ENCODE results near the gene PKP4.
"Not testable (repeated sequence)": the region's sequence is repeated elsewhere in the genome, so short reads cannot be mapped to it uniquely, and the experiment has no call there.

The PKP4 gene

GRCh38 chr2:158473719-158474392 lies 17.1 kb downstream of the PKP4 start:
- no peak for TF ChIP-seq CTCF (conservative IDR thresholded peaks at IDR 0.05; ENCODE audit: low read depth, low read length)
- no peak overlapping the region for H3K9ac ChIP-seq
- no peak overlapping the region for H3K4me2 ChIP-seq
- H3K4me3 ChIP-seq (IDR thresholded peaks at IDR 0.05; ENCODE audit: insufficient read depth, low read depth, low read length) = no peak overlapping the region
- H4K20me1 ChIP-seq (ENCODE audit: insufficient read depth) = no peaks in the 10 kb centered on the region
- H3K4me1 ChIP-seq (ENCODE audit: low read depth, poor library complexity, severe bottlenecking) = peaks cover 4% of the 10 kb centered on the region
- H3K79me2 ChIP-seq (ENCODE audit: insufficient read depth, low read depth) = no peaks in the 10 kb centered on the region; the same call in 1 of the 2 replicates
- H3K27ac ChIP-seq = no peak overlapping the region
- H3K27me3 ChIP-seq (ENCODE audit: insufficient read depth, low read depth) = no peaks in the 10 kb centered on the region
- H3K36me3 ChIP-seq (ENCODE audit: insufficient read depth) = no peaks in the 10 kb centered on the region
- no peak overlapping the region for H2AFZ ChIP-seq (ENCODE audit: low read depth)

GRCh38 chr2:158474526-158475011 lies 17.8 kb downstream of the PKP4 start:
- not testable (repeated sequence) for H3K4me3 ChIP-seq (IDR thresholded peaks at IDR 0.05; ENCODE audit: insufficient read depth, low read depth, low read length); H3K79me2 ChIP-seq (ENCODE audit: insufficient read depth, low read depth); H3K27ac ChIP-seq; H2AFZ ChIP-seq (ENCODE audit: low read depth); H3K4me1 ChIP-seq (ENCODE audit: low read depth, poor library complexity, severe bottlenecking); H3K27me3 ChIP-seq (ENCODE audit: insufficient read depth, low read depth); H4K20me1 ChIP-seq (ENCODE audit: insufficient read depth); H3K36me3 ChIP-seq (ENCODE audit: insufficient read depth); H3K4me2 ChIP-seq; H3K9ac ChIP-seq

GRCh38 chr2:158477202-158477601 lies 20.4 kb downstream of the PKP4 start:
- no peaks in the 10 kb centered on the region for H3K36me3 ChIP-seq (ENCODE audit: insufficient read depth)
- H3K27ac ChIP-seq = no peak overlapping the region
- H3K27me3 ChIP-seq (ENCODE audit: insufficient read depth, low read depth) = no peaks in the 10 kb centered on the region
- no peaks in the 10 kb centered on the region for H4K20me1 ChIP-seq (ENCODE audit: insufficient read depth)
- H3K79me2 ChIP-seq (ENCODE audit: insufficient read depth, low read depth) = peaks cover 12% of the 10 kb centered on the region; the same call in 1 of the 2 replicates
- H3K4me1 ChIP-seq (ENCODE audit: low read depth, poor library complexity, severe bottlenecking) = peaks cover 4% of the 10 kb centered on the region
- H3K4me3 ChIP-seq (IDR thresholded peaks at IDR 0.05; ENCODE audit: insufficient read depth, low read depth, low read length) = no peak overlapping the region
- TF ChIP-seq CTCF (conservative IDR thresholded peaks at IDR 0.05; ENCODE audit: low read depth, low read length) = no peak
- no peak overlapping the region for H2AFZ ChIP-seq (ENCODE audit: low read depth)
- no peak overlapping the region for H3K4me2 ChIP-seq
- H3K9ac ChIP-seq = no peak overlapping the region

- H3K27ac ChIP-seq = no peak overlapping the region
- H3K4me1 ChIP-seq (ENCODE audit: low read depth, poor library complexity, severe bottlenecking) = peaks cover 4% of the 10 kb centered on the region
- H3K4me2 ChIP-seq = no peak overlapping the region
- no peaks in the 10 kb centered on the region for H3K27me3 ChIP-seq (ENCODE audit: insufficient read depth, low read depth)
- no peak overlapping the region for H2AFZ ChIP-seq (ENCODE audit: low read depth)
- no peaks in the 10 kb centered on the region for H3K36me3 ChIP-seq (ENCODE audit: insufficient read depth)
- H4K20me1 ChIP-seq (ENCODE audit: insufficient read depth) = no peaks in the 10 kb centered on the region
- H3K9ac ChIP-seq = no peak overlapping the region
- peaks cover 22% of the 10 kb centered on the region; the same call in 1 of the 2 replicates for H3K79me2 ChIP-seq (ENCODE audit: insufficient read depth, low read depth)
- H3K4me3 ChIP-seq (IDR thresholded peaks at IDR 0.05; ENCODE audit: insufficient read depth, low read depth, low read length) = no peak overlapping the region
- TF ChIP-seq CTCF (conservative IDR thresholded peaks at IDR 0.05; ENCODE audit: low read depth, low read length) = no peak
Observed at GRCh38 chr2:158478237-158478636, 21.5 kb downstream of the PKP4 start.

- Histone ChIP-seq H3K9ac (no peak overlapping the region), H4K20me1 (ENCODE audit: insufficient read depth) (no peaks in the 10 kb centered on the region), H3K4me1 (ENCODE audit: low read depth, poor library complexity, severe bottlenecking) (peaks cover 4% of the 10 kb centered on the region), H3K27ac (no peak overlapping the region), H3K27me3 (ENCODE audit: insufficient read depth, low read depth) (no peaks in the 10 kb centered on the region), H3K4me3 (IDR thresholded peaks at IDR 0.05; ENCODE audit: insufficient read depth, low read depth, low read length) (no peak overlapping the region), H3K36me3 (ENCODE audit: insufficient read depth) (no peaks in the 10 kb centered on the region), H3K4me2 (no peak overlapping the region), H3K79me2 (ENCODE audit: insufficient read depth, low read depth) (peaks cover 28% of the 10 kb centered on the region; the same call in 1 of the 2 replicates), H2AFZ (ENCODE audit: low read depth) (no peak overlapping the region)
- no peak for TF ChIP-seq CTCF (conservative IDR thresholded peaks at IDR 0.05; ENCODE audit: low read depth, low read length)
Observed at GRCh38 chr2:158478816-158479215, 22.1 kb downstream of the PKP4 start.
